Occipital lobe (tissue), 1 donor: ENCODE data around the gene PTPN22. TPM values are rescaled to one million over a fixed set of nuclear protein-coding genes. Genes with fewer than 3 reads are reported as not detected.

Experiments used
- total RNA-seq: library from RNA; depleted of rRNA; stranded (reverse); fragments of >200 nt; gene quantifications from one replicate; pipeline ENCODE4 v1.2.3, GENCODE V29; 2014

PTPN22 gene
- total RNA-seq, 1 donor from 2014 or later = 1.2 TPM

Other genes starting within 250 kb of the PTPN22 start
- gene PHTF1, start 112.2 kb downstream of the PTPN22 start, total RNA-seq = 39.6 TPM
- gene RSBN1, start 59.2 kb downstream of the PTPN22 start, total RNA-seq = 65.4 TPM
- 1.4 TPM for gene BCL2L15, start 15.9 kb upstream of the PTPN22 start, total RNA-seq
- gene AP4B1, start 33.1 kb upstream of the PTPN22 start, total RNA-seq = 36.2 TPM
- gene DCLRE1B, start 33.6 kb upstream of the PTPN22 start, total RNA-seq = 6.4 TPM
- gene HIPK1, start 57.6 kb upstream of the PTPN22 start, total RNA-seq = 45.2 TPM
- gene OLFML3, start 107.8 kb upstream of the PTPN22 start, total RNA-seq = 22.5 TPM